Stomach smooth muscle (tissue), 2 donors: ENCODE measurements around the gene ISG15.
A peak's percentile ranks its signal among the peaks of the same experiment; 100 is the strongest.

Experiments used
- H3K27ac ChIP-seq: one replicate; pipeline ENCODE4 v1.7.0; 2013; ENCODE audit warnings: mild to moderate bottlenecking, low read length, inconsistent platforms
- H3K27me3 ChIP-seq, 2 donors: one replicate each; pipeline ENCODE4 v1.7.0; 2013; ENCODE audit warnings: low read length in 2 of 2; ENCODE audit not compliant: insufficient read depth in 2 of 2, control insufficient read depth in 1 of 2
- H3K36me3 ChIP-seq, 2 donors: one replicate each; pipeline ENCODE4 v1.7.0; 2013; ENCODE audit warnings: low read length in 2 of 2; ENCODE audit not compliant: control insufficient read depth in 2 of 2, insufficient read depth in 2 of 2
- H3K4me1 ChIP-seq: one replicate; pipeline ENCODE4 v1.7.0; 2013; ENCODE audit warnings: low read length; ENCODE audit not compliant: control insufficient read depth, insufficient read depth
- H3K4me3 ChIP-seq, 2 donors: one replicate each; pipeline ENCODE4 v1.7.0; 2013; ENCODE audit warnings: low read length in 2 of 2
- H3K9ac ChIP-seq, 2 donors: one replicate each; pipeline ENCODE4 v1.7.0; 2013; ENCODE audit warnings: low read length in 2 of 2, mild to moderate bottlenecking in 1 of 2
- H3K9me3 ChIP-seq, 2 donors: one replicate each; pipeline ENCODE4 v1.7.0; 2013; ENCODE audit warnings: low read length in 2 of 2; ENCODE audit not compliant: control insufficient read depth in 2 of 2
- donor health status: healthy.
- donor health status: Pancreatic carcinoma.

The ISG15 gene

DNA sequence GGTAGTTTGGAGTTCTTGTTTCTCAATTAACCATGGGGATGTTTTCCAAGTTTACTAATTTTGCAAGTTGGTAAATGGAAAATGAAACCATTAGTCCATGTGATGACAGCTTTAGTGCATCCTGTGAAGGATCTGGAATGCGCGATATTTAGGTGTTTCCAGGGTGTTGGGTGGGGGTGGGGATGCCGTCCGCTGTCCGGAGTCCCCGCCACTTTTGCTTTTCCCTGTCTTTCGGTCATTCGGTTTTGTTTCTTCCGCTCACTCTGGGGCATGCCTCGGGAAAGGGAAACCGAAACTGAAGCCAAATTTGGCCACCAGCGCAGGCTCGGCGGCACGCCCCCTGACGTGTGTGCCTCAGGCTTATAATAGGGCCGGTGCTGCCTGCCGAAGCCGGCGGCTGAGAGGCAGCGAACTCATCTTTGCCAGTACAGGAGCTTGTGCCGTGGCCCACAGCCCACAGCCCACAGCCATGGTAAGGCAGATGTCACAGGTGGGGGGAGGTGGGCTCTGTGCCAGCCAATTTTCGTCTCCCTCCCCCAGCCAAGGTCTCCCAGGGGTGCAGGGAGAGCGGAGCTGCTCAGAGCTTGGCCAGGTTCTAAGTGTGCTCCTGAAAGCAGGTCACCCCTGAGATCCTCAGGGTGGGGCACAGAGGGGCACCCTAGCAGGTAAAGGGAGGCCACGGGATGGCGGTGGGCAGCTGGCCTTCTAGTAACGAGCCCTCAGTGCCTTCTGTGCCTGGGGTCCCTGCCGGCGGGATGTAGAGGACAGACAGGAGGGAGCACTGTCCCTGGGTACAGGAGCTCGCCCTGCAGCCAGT lies at the start of gene ISG15:
Gene ISG15 (plus strand): TSS at position 393 of the 817 bp plus-strand sequence. CDS start 77 bp downstream, at position 470.
- H3K9me3 ChIP-seq = no peaks in the 10 kb centered on the region
- H3K9ac ChIP-seq = peak within 1 kb of the TSS; percentile 70 to 81
- H3K36me3 ChIP-seq = no peaks in the 10 kb centered on the region
- H3K27me3 ChIP-seq = no peaks in the 10 kb centered on the region
- peak within 1 kb of the TSS; percentile 76 for H3K27ac ChIP-seq
- peaks cover 21% of the 10 kb centered on the region for H3K4me1 ChIP-seq
- peak within 1 kb of the TSS; percentile 91 to 93 for H3K4me3 ChIP-seq

GRCh38 chr1:963746-964525 lies 49.4 kb upstream of the ISG15 start:
- no peaks in the 10 kb centered on the region for H3K9me3 ChIP-seq
- H3K4me3 ChIP-seq = no peak overlapping the region
- H3K27ac ChIP-seq = no peak overlapping the region
- H3K27me3 ChIP-seq = peaks cover 14 to 17% of the 10 kb centered on the region in 2 donors
- peaks cover 29% of the 10 kb centered on the region for H3K4me1 ChIP-seq
- H3K36me3 ChIP-seq = no peaks in the 10 kb centered on the region
- no peak overlapping the region for H3K9ac ChIP-seq

DNA sequence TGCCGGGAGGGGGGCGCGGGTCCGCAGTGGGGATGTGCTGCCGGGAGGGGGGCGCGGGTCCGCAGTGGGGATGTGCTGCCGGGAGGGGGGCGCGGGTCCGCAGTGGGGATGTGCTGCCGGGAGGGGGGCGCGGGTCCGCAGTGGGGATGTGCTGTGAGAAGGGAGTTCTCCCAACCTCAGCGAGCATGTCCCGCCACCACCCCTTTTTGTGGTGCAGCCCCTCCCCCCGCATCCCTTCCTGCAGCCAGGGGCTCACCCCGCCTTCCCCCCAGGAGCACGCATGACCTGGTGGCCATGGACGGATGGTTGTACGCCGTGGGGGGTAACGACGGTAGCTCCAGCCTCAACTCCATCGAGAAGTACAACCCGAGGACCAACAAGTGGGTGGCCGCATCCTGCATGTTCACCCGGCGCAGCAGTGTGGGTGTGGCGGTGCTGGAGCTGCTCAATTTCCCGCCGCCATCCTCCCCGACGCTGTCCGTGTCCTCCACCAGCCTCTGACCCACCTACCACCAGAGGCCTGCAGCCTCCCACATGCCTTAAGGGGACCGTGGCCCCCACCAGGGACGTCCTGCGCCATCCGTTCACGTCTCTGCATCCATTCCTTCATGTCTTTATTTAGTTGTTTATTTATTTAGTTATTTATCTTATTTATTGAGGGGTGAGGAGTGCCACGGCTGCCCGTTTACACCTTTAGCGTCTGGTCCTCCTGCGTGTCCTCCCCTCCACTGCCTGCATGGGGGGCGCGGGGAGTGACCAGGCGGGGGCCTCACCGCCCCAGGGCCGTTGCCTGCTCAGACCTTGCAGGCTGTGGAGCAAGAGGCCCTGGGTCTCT lies 48.4 kb upstream of the ISG15 start:
- Histone ChIP-seq H3K4me1 (peaks cover 24% of the 10 kb centered on the region), H3K27me3 (peaks cover 15 to 25% of the 10 kb centered on the region in 2 donors), H3K27ac (no peak overlapping the region)

DNA sequence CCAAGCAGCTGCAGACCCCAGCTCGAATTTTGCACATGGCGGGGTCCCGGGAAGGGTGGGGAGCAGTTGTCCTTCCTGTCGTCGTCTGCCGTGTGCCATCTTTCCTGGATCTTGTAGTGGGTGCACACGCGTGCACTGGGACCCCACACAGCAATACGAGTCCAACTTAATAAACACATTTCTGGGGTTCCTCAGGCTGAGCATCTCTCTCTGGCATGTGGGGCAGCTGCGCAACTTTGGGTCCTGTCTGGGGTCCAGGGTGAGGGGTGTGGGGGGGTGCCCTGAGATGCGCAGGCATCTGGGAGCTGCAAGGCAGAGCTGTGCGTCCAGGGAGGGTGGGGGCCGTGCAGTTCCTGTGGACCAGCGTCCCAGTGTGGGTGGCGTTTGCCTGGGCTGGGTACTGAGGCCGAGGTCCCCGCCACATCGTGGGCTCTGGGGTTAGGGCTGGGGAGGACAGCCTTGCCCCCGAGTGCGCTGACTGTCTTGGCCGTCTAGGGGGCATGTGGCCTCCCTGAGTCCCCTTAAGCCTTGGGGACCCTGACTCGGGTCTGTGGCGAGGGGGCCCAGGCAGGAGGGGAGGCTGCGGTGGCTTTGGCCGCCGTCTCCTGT lies 47.7 kb upstream of the ISG15 start:
- H3K36me3 ChIP-seq = no peaks in the 10 kb centered on the region
- no peak overlapping the region for H3K4me3 ChIP-seq
- peaks cover 24% of the 10 kb centered on the region for H3K4me1 ChIP-seq
- H3K27ac ChIP-seq = no peak overlapping the region
- H3K9ac ChIP-seq = no peak overlapping the region
- no peaks in the 10 kb centered on the region for H3K9me3 ChIP-seq
- H3K27me3 ChIP-seq = peaks cover 22 to 31% of the 10 kb centered on the region in 2 donors

More for the DNA sequence above, 48.4 kb upstream of the ISG15 start:
- no peaks in the 10 kb centered on the region for H3K9me3 ChIP-seq
- H3K9ac ChIP-seq = no peak overlapping the region
- H3K4me3 ChIP-seq = no peak overlapping the region
- H3K36me3 ChIP-seq = no peaks in the 10 kb centered on the region

- Histone ChIP-seq H3K9ac (peak within 1 kb of the TSS; percentile 53 to 60), H3K9me3 (no peaks in the 10 kb centered on the region), H3K4me1 (peaks cover 20% of the 10 kb centered on the region), H3K27ac (no peak within 1 kb of the TSS), H3K27me3 (peaks cover 26 to 33% of the 10 kb centered on the region in 2 donors), H3K4me3 (peak within 1 kb of the TSS; percentile 67 to 84), H3K36me3 (no peaks in the 10 kb centered on the region)
Measured at GRCh38 chr1:966135-966703, 47.1 kb upstream of the ISG15 start, which contains the start of gene PLEKHN1. Gene PLEKHN1 (plus strand): TSS chr1:966482. CDS start chr1:966532, 50 bp downstream.

DNA sequence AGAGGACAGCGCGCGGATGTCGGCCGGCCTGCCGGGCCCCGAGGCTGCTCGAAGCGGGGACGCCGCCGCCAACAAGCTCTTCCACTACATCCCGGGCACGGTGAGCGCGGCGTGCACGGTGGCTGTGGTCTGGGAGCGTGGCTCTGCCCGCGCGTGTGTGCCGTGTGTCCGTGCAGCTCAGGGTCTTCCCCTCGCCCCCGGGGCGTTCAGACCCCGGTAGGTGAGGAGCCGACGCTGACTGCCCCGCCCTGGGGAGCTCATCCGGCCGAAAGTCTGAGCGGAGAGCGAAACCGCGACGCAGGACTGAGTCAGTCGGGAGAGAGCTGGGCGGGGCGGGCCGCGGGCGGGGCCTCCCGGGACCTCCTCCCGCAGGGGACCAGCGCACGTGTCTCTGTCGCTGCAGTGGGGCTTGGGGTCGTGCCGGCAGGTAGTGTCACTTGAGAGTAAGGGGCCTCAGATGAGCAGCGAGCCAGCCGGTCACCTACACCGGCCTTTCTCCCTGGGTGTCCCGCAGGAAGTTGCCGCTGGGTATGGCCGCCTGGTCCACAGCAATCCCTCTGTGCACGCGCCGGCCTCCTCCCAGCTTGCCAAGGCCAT lies 46.5 kb upstream of the ISG15 start:
- peaks cover 32 to 34% of the 10 kb centered on the region in 2 donors for H3K27me3 ChIP-seq
- peak overlapping the region; percentile 67 to 84 for H3K4me3 ChIP-seq
- H3K9ac ChIP-seq = peak overlapping the region; percentile 53 to 60
- H3K9me3 ChIP-seq = no peaks in the 10 kb centered on the region
- peaks cover 18% of the 10 kb centered on the region for H3K4me1 ChIP-seq
- no peak overlapping the region for H3K27ac ChIP-seq
- H3K36me3 ChIP-seq = no peaks in the 10 kb centered on the region

GRCh38 chr1:967466-968343 lies 45.6 kb upstream of the ISG15 start:
- H3K36me3 ChIP-seq = no peaks in the 10 kb centered on the region
- H3K9ac ChIP-seq = no peak overlapping the region
- peaks cover 38 to 39% of the 10 kb centered on the region in 2 donors for H3K27me3 ChIP-seq
- H3K4me3 ChIP-seq = peak overlapping the region in 1 of 2 donors; percentile 84
- no peaks in the 10 kb centered on the region for H3K9me3 ChIP-seq
- H3K27ac ChIP-seq = no peak overlapping the region
- H3K4me1 ChIP-seq = peaks cover 18% of the 10 kb centered on the region

- Histone ChIP-seq H3K9me3 (no peaks in the 10 kb centered on the region), H3K4me3 (no peak overlapping the region), H3K9ac (no peak overlapping the region), H3K4me1 (peaks cover 18% of the 10 kb centered on the region), H3K27ac (no peak overlapping the region), H3K27me3 (peaks cover 45 to 54% of the 10 kb centered on the region in 2 donors), H3K36me3 (no peaks in the 10 kb centered on the region)
Measured at GRCh38 chr1:969260-969855, 43.9 kb upstream of the ISG15 start.
